ENCODE measurements around the gene MFAP4.

DNA sequence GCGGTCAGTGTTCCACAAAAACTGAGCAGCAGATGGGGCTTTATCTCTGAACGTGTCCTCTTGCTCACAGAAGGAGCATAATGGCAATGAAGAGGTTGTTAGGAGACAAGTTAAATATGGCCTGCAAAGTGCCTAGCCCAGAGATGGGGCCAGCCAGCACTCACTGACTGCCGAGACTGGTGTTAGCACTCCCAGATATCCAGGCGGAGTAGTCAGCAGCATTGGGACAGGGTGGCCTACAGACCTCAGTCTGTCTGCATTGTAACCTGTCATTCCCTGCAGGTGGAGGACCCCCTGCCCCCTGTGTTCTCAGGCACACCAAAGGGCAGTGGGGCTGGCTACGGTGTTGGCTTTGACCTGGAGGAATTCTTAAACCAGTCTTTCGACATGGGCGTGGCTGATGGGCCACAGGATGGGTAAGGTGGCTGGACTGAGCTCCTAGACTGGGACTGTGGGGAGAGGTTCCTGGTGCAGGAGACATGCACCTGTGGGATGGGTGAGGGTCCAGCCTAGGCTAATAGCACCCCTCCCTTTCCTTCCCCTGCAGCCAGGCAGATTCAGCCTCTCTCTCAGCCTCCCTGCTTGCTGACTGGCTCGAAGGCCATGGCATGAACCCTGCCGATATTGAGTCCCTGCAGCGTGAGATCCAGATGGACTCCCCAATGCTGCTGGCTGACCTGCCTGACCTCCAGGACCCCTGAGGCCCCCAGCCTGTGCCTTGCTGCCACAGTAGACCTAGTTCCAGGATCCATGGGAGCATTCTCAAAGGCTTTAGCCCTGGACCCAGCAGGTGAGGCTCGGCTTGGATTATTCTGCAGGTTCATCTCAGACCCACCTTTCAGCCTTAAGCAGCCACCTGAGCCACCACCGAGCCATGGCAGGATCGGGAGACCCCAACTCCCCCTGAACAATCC, 4.2 kb downstream of the MFAP4 start:
- no peak for TF ChIP-seq EZH2 (IDR thresholded peaks at IDR 0.05; ENCODE audit: low read depth)
- TF ChIP-seq, protein P1, sequence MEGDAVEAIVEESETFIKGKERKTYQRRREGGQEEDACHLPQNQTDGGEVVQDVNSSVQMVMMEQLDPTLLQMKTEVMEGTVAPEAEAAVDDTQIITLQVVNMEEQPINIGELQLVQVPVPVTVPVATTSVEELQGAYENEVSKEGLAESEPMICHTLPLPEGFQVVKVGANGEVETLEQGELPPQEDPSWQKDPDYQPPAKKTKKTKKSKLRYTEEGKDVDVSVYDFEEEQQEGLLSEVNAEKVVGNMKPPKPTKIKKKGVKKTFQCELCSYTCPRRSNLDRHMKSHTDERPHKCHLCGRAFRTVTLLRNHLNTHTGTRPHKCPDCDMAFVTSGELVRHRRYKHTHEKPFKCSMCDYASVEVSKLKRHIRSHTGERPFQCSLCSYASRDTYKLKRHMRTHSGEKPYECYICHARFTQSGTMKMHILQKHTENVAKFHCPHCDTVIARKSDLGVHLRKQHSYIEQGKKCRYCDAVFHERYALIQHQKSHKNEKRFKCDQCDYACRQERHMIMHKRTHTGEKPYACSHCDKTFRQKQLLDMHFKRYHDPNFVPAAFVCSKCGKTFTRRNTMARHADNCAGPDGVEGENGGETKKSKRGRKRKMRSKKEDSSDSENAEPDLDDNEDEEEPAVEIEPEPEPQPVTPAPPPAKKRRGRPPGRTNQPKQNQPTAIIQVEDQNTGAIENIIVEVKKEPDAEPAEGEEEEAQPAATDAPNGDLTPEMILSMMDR (conservative IDR thresholded peaks at IDR 0.05) = no peak

Measured in PC-9 (cell line).